A549 treated with DMSO at 1 μM for 4 hours (cell line): ENCODE results near the gene GOLGA5. TPM values are rescaled to one million over a fixed set of nuclear protein-coding genes. Genes with fewer than 3 reads are reported as not detected.

Experiments used
- total RNA-seq: library from RNA; stranded (reverse); fragments of 200-300 nt; extraction: Qiagen RNA extraction; gene quantifications from 5 replicates; pipeline ENCODE4 v1.2.3, GENCODE V29; 2022; ENCODE audit warnings: low read depth

Gene GOLGA5
- total RNA-seq: 22.9 to 31.6 TPM (median 28.5 TPM) in 5 replicates

GRCh38 chr14:92793709-92794546 lies at the start of gene GOLGA5:
Gene GOLGA5 (plus strand): TSS chr14:92794305. CDS start chr14:92797438, 3,133 bp downstream.

DNA sequence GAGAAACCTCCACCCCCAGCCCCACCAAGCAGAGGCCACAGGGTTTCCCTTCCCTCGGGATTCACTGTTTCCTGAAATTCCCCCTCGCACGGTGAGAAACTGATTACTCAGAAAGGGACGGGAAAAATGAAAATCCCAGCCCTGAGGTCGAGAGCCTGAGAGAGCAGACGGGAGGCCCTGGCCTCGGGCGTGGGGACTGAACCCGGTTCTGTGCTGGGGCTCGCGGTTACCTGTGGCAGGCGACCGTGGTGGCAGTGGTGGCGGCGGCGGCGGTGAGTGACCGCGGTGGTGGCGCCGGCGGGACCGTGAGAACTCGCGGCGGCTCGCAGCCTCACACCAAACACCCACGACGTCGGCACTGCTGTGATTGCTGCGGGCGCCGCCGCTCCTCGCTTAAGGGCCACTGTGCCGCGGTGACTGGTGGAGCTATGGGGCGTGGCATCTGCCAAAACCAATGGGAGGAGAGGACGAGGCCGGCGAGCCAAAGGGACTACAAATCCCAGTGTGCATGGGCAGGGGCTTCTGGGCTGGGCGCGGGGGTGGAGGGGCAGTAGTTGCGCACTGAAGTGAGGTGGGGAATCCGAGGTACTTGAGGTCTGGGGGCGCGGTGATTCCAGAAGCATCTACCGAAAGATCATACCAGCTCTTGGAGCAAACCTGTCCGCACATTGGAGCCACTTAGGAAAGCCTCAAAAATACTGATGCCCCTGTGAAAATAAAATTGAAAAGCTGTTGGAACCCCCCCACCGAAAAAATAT lies 45.7 kb upstream of the GOLGA5 start, which contains the start of gene LGMN:
TSS of gene LGMN (minus strand) at position 369 of the 758 bp plus-strand sequence. CDS start 15,841 bp downstream, outside the sequence.

Other genes with a start within 250 kb of the GOLGA5 start
- gene LGMN, start 45.7 kb upstream of the GOLGA5 start, total RNA-seq: 55.6 to 63.3 TPM (median 60.1 TPM) in 5 replicates
- 0.91 to 2.0 TPM (median 1.8 TPM) in 5 replicates for gene CHGA, start 128.8 kb downstream of the GOLGA5 start, total RNA-seq